Endothelial cell (in vitro differentiated cells): ENCODE data around the gene SLC25A53. TPM values are rescaled to one million over a fixed set of nuclear protein-coding genes. Genes with fewer than 3 reads are reported as not detected.
"Not testable (repeated sequence)": the region's sequence is repeated elsewhere in the genome, so short reads cannot be mapped to it uniquely, and the experiment has no call there.

ENCODE experiments used
- DNase-seq: peaks from one replicate; pipeline ENCODE4 v3.0.0; 2021; ENCODE audit warnings: low spot score
- H3K27ac Mint-ChIP-seq: one replicate; pipeline ENCODE4 v1.8.0; 2021; ENCODE audit warnings: mixed read lengths, inconsistent platforms; ENCODE audit not compliant: unreplicated experiment
- H3K27me3 Mint-ChIP-seq: one replicate; pipeline ENCODE4 v1.8.0; 2021; ENCODE audit warnings: mild to moderate bottlenecking, moderate library complexity, mixed read lengths, inconsistent platforms; ENCODE audit not compliant: unreplicated experiment
- H3K36me3 Mint-ChIP-seq: one replicate; pipeline ENCODE4 v1.8.0; 2021; ENCODE audit warnings: mild to moderate bottlenecking, low read depth, mixed read lengths, inconsistent platforms; ENCODE audit not compliant: unreplicated experiment
- H3K4me1 Mint-ChIP-seq: one replicate; pipeline ENCODE4 v1.8.0; 2021; ENCODE audit warnings: mild to moderate bottlenecking, mixed read lengths, inconsistent platforms; ENCODE audit not compliant: unreplicated experiment
- H3K4me3 Mint-ChIP-seq: one replicate; pipeline ENCODE4 v1.8.0; 2021; ENCODE audit warnings: mild to moderate bottlenecking, mixed read lengths, inconsistent platforms; ENCODE audit not compliant: unreplicated experiment
- H3K9me3 Mint-ChIP-seq: one replicate; pipeline ENCODE4 v1.8.0; 2021; ENCODE audit warnings: mixed read lengths, inconsistent platforms; ENCODE audit not compliant: unreplicated experiment
- total RNA-seq: library from RNA; stranded (reverse); fragmentation: NEBNext Ultra II Directional; extraction: Animal tissue kit (Norgen Biotek cat#: 25700); gene quantifications from one replicate; pipeline ENCODE4 v1.2.1, GENCODE V29; 2021; ENCODE audit not compliant: unreplicated experiment
- TF ChIP-seq, protein P1 (sequence below): fragments of 200-600 bp; sonication (generic); IDR thresholded peaks from one replicate; pipeline ENCODE4 v1.5.0; 2021; ENCODE audit warnings: antibody characterized with exemption; ENCODE audit not compliant: unreplicated experiment

SLC25A53 gene
- total RNA-seq, 1 donor from 2014 or later: 4.4 TPM

DNA sequence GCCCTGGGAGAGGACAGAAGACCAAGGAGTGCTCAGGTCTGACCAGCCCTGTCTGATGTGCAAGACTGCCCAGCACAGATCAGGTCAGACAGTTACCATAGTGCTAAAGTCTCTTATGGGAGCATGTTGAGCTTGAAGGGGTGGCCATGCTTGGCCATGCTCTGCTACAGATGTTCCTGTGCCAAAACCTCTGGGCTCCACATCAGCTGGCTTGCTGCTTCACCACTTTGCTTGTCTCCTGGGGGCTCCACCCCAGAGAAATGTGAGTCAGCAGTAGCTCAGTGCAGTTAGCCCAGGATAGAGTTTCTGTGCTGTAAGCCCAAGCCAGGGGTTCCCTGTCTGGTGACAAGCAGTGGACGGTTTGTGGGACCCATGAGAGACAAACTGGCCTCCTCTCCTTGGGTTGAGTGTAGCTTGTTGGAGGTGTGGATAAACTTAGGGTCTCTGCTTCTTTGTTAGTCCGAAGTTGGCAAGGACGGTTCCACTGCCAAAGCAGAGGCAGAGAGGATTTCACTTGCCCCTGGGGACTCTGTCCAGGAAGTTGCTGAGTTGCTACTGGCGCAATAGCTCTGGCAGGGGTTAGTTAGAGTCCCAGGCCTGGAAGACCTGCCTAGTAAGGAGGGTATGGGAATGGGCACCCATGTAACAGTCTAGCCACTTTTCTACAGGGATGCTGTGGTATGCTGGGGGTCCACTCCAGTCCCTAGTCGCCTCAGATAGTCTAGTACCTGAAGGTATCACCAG, 72.1 kb downstream of the SLC25A53 start:
- H3K27ac Mint-ChIP-seq: no peak overlapping the region
- H3K9me3 Mint-ChIP-seq: no peaks in the 10 kb centered on the region
- H3K4me3 Mint-ChIP-seq: no peak overlapping the region
- TF ChIP-seq, protein P1, sequence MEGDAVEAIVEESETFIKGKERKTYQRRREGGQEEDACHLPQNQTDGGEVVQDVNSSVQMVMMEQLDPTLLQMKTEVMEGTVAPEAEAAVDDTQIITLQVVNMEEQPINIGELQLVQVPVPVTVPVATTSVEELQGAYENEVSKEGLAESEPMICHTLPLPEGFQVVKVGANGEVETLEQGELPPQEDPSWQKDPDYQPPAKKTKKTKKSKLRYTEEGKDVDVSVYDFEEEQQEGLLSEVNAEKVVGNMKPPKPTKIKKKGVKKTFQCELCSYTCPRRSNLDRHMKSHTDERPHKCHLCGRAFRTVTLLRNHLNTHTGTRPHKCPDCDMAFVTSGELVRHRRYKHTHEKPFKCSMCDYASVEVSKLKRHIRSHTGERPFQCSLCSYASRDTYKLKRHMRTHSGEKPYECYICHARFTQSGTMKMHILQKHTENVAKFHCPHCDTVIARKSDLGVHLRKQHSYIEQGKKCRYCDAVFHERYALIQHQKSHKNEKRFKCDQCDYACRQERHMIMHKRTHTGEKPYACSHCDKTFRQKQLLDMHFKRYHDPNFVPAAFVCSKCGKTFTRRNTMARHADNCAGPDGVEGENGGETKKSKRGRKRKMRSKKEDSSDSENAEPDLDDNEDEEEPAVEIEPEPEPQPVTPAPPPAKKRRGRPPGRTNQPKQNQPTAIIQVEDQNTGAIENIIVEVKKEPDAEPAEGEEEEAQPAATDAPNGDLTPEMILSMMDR: no peak
- no peaks in the 10 kb centered on the region for H3K36me3 Mint-ChIP-seq
- DNase-seq: no peak
- H3K4me1 Mint-ChIP-seq: no peaks in the 10 kb centered on the region
- no peaks in the 10 kb centered on the region for H3K27me3 Mint-ChIP-seq

DNA sequence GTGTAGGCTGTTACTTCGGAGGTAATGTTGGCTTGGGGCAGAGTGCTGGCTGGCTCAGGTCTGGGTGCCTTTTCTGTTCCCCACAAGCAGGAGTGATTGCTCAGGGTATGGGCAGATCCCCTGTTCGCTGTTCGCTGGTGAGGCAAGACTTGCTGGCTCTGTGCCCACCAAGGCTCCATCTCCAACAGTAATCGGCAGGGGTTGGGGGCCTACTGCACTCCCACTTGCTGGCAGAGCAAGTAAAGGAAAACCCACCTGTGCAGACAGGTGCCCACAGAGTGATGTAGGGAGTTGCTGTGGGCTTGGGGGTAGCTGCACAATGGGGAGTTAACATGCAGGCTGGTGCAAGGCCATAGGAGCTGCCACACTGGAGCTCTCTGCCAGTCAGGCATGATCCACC, 72.7 kb downstream of the SLC25A53 start:
- no peak overlapping the region for H3K4me3 Mint-ChIP-seq
- no peak for DNase-seq
- TF ChIP-seq, protein P1: no peak
- no peaks in the 10 kb centered on the region for H3K36me3 Mint-ChIP-seq
- no peaks in the 10 kb centered on the region for H3K27me3 Mint-ChIP-seq
- no peaks in the 10 kb centered on the region for H3K4me1 Mint-ChIP-seq
- no peak overlapping the region for H3K27ac Mint-ChIP-seq
- H3K9me3 Mint-ChIP-seq: no peaks in the 10 kb centered on the region

DNA sequence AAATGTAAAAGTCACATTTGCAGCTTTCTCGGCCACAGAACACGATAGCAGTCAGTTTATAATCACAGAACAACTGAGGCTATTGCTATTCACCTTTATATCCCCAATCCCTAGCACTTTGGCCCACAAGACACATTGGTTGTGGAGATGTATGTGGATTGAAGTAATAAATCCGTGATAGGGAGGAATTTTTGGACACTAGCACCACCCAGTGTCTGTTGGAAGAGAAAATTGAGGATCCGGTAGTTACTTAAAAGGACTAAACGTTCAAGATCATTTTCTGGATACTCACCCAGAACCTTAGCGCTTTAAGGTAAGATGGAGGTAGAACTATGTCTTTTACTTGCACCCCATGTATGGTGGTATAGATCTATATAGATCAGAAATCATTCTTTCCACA, 79.0 kb downstream of the SLC25A53 start:
- not testable (repeated sequence) for H3K9me3 Mint-ChIP-seq, H3K4me3 Mint-ChIP-seq, H3K27ac Mint-ChIP-seq, H3K4me1 Mint-ChIP-seq, H3K36me3 Mint-ChIP-seq, DNase-seq, H3K27me3 Mint-ChIP-seq

DNA sequence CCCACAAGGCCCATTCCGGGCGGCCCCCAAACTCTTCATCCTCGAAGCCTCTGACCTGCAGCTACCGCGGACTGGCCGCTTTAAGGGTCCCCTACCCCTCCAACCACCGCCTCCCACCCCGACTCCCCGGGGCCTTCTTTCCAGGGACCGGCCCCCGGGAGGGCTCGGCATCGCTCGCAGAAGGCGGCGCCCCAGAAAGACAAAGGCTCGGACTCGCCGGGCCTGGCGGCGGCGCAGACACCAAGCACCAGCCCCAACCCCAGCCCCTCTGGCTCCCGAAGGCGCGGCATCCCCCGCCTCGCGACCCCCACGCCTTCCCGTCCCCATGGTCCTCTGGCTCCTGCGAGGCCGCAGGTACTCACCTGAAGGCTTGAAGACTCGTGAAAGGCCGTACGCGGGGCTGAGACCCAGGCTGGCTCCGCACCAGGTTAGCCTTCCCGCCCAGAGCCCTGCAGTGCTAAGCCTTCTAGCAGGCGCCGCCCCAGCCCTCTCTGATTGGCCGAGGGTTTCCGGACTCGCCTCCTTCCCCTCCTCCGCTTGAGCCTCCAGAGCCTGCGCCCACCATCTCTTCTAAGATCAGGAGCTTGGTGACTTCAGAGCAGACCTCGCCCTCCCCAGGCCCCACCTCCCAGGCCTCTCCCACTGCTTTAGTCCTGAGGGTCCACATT, 80.9 kb downstream of the SLC25A53 start, which contains the start of gene TMSB15C:
Gene TMSB15C (minus strand): TSS at position 459 of the 668 bp plus-strand sequence.
- not testable (repeated sequence) for DNase-seq, H3K27me3 Mint-ChIP-seq, H3K9me3 Mint-ChIP-seq, H3K36me3 Mint-ChIP-seq, H3K4me1 Mint-ChIP-seq, H3K27ac Mint-ChIP-seq, H3K4me3 Mint-ChIP-seq

DNA sequence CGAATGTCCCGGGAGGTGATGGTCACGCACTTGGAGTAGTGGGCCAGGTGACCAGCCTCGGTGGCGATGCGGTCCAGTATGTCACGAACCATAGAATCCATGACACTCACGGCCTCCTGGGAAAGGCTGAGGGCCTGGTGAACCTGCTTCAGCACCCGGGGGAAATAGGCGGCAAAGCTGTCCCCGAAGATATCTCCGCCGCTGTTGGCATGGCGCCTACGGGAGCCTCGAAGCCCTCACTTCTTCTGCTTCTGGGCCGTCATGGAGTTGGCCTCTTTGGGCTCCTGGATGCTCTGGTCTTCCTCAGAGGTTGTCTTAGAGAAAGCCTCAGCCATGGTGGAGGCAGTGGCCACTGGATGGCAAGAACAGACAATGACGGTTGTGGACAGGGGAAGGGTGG, 94.2 kb downstream of the SLC25A53 start:
- H3K36me3 Mint-ChIP-seq, H3K4me3 Mint-ChIP-seq, H3K27ac Mint-ChIP-seq, DNase-seq, H3K4me1 Mint-ChIP-seq, H3K27me3 Mint-ChIP-seq, H3K9me3 Mint-ChIP-seq: not testable (repeated sequence)

DNA sequence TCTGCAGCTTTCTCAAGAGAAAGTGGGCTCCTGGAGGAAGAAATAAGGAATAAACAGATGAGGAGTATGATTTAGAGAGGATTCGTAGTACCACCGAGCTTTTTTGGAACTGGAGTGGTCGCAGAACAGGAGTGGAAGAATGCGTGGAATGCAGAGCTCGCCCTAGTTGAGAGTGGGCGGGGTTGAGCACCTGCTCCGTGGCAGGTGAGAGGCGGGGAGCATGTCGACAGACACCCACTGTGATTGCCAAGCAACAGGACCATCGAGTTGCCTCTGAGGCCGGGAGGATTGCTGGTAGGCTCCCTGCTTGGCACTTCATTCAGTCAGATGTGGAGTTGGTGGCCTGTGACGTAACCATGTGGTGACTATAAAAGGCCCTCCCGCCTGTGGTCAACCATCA, 101.9 kb downstream of the SLC25A53 start:
- not testable (repeated sequence) for H3K9me3 Mint-ChIP-seq, H3K4me1 Mint-ChIP-seq, H3K4me3 Mint-ChIP-seq, H3K27ac Mint-ChIP-seq, H3K36me3 Mint-ChIP-seq, H3K27me3 Mint-ChIP-seq, DNase-seq

Other genes with a start within 250 kb of the SLC25A53 start
- gene TMSB15B, start 194.4 kb downstream of the SLC25A53 start, total RNA-seq: 20.1 TPM
- not detected for gene H2BW1, start 143.3 kb downstream of the SLC25A53 start, total RNA-seq
- not detected for gene H2BW2, start 117.1 kb downstream of the SLC25A53 start, total RNA-seq
- 8.6 TPM for gene TMSB15C, start 80.8 kb downstream of the SLC25A53 start, total RNA-seq
- 3.6 TPM for gene ZCCHC18, start 44.5 kb downstream of the SLC25A53 start, total RNA-seq
- 23.2 TPM for gene FAM199X, start 9.4 kb upstream of the SLC25A53 start, total RNA-seq
- not detected for gene ESX1, start 97.9 kb upstream of the SLC25A53 start, total RNA-seq